T-cell (primary cell): ENCODE measurements around the gene NCOA7. TPM values are rescaled to one million over a fixed set of nuclear protein-coding genes. Genes with fewer than 3 reads are reported as not detected.
A peak's percentile ranks its signal among the peaks of the same experiment; 100 is the strongest.

Source experiments
- ATAC-seq, 4 experiments: fragments of 200-7000 bp in 3 of 4; fragments of 150-1000 bp in 1 of 4; cut with Tn5 transposase; replicated peaks in 1 of 4; 1 replicate in 3 of 4; 2 replicates in 1 of 4; pipeline ENCODE4 v1.10.0; 2021; ENCODE audit warnings: moderate library complexity in 3 of 4, mild to moderate bottlenecking in 2 of 4, moderate number of reproducible peaks in 1 of 4
- CTCF ChIA-PET, 2 donors: fragments of 300-600 bp; sonication (Branson Sonifier 250); formaldehyde crosslinking; loops; one replicate each; lab custom pipeline; 2022; ENCODE audit warnings: antibody characterized with exemption in 2 of 2; lab: Charles Lee
- POLR2A ChIA-PET, 2 donors: fragments of 300-600 bp; sonication (Branson Sonifier 250); formaldehyde crosslinking; loops; one replicate each; lab custom pipeline; 2022; ENCODE audit warnings: antibody characterized with exemption in 2 of 2; lab: Charles Lee
- DNase-seq, 35 experiments: peaks; one replicate each; pipeline versions ENCODE4 v3.0.0 to v3.0.0-alpha.2; 2013 to 2023
- H3K27ac ChIP-seq: one replicate; pipeline ENCODE4 v1.5.1; 2013; ENCODE audit warnings: low read length
- H3K27me3 ChIP-seq, 2 experiments: replicated peaks in 1 of 2; 1 replicate in 1 of 2; 2 replicates in 1 of 2; pipeline versions ENCODE4 v1.6.1 to v1.7.0; 2013; ENCODE audit warnings: low read length in 1 of 2, mixed read lengths in 1 of 2; ENCODE audit not compliant: control insufficient read depth in 2 of 2, insufficient read depth in 2 of 2; ENCODE audit errors: extremely low read depth in 1 of 2
- H3K36me3 ChIP-seq, 2 donors: 1 replicate in 1 of 2; 2 replicates in 1 of 2; pipeline versions ENCODE4 v1.6.1 to v1.7.0; 2013; ENCODE audit warnings: low read length in 1 of 2; ENCODE audit not compliant: control insufficient read depth in 2 of 2, insufficient read depth in 1 of 2; ENCODE audit errors: extremely low read depth in 1 of 2
- H3K4me1 ChIP-seq, 2 experiments: 1 replicate in 1 of 2; 2 replicates in 1 of 2; pipeline versions ENCODE4 v1.6.1 to v1.7.0; 2013; ENCODE audit warnings: low read length in 2 of 2, mixed read lengths in 1 of 2; ENCODE audit not compliant: insufficient read depth in 2 of 2, control insufficient read depth in 1 of 2; ENCODE audit errors: extremely low read depth in 1 of 2
- H3K4me3 ChIP-seq, 2 donors: 1 replicate in 1 of 2; 2 replicates in 1 of 2; pipeline versions ENCODE4 v1.5.1 to v1.7.0; 2013; ENCODE audit warnings: mild to moderate bottlenecking in 2 of 2, low read length in 1 of 2, moderate library complexity in 1 of 2; ENCODE audit not compliant: control insufficient read depth in 1 of 2; ENCODE audit errors: extremely low read depth in 1 of 2
- H3K9me3 ChIP-seq: 2 replicates; pipeline ENCODE4 v1.7.0; 2013
- H3K27ac Mint-ChIP-seq, 2 donors: one replicate each; pipeline ENCODE4 v1.8.0; 2020 to 2021; ENCODE audit warnings: mild to moderate bottlenecking in 2 of 2, mixed read lengths in 2 of 2
- H3K27me3 Mint-ChIP-seq, 2 donors: one replicate each; pipeline ENCODE4 v1.8.0; 2021 to 2022; ENCODE audit warnings: mixed read lengths in 2 of 2
- H3K36me3 Mint-ChIP-seq: one replicate; pipeline ENCODE4 v1.8.0; 2021; ENCODE audit warnings: mixed read lengths
- H3K4me1 Mint-ChIP-seq, 3 donors: one replicate each; pipeline ENCODE4 v1.8.0; 2020 to 2022; ENCODE audit warnings: mixed read lengths in 3 of 3, mild to moderate bottlenecking in 1 of 3
- H3K4me3 Mint-ChIP-seq, 3 donors: one replicate each; pipeline ENCODE4 v1.8.0; 2020 to 2022; ENCODE audit warnings: mild to moderate bottlenecking in 3 of 3, mixed read lengths in 3 of 3, moderate library complexity in 3 of 3
- H3K9me3 Mint-ChIP-seq, 3 donors: one replicate each; pipeline ENCODE4 v1.8.0; 2020 to 2022; ENCODE audit warnings: mixed read lengths in 3 of 3
- WGBS: methylation state at CpG from one replicate; pipeline ENCODE4 v1.1.5; 2013; ENCODE audit warnings: missing lambda C conversion rate; ENCODE audit not compliant: insufficient coverage; 5-methylcytosine and 5-hydroxymethylcytosine counted together
- total RNA-seq, 35 experiments: library from RNA in 6 of 35; stranded (reverse) in 6 of 35; fragments of 120-200 nt in 1 of 35; gene quantifications; one replicate each; pipeline versions ENCODE4 v1.2.1 to v1.2.4 and lab custom pipeline; 2013 to 2026

The NCOA7 gene
- total RNA-seq, 5 donors from 2014 or later (not counting 1 experiment from before 2014, with no cell fraction given) = 40.3 to 51.6 (median 46.4) TPM

DNA sequence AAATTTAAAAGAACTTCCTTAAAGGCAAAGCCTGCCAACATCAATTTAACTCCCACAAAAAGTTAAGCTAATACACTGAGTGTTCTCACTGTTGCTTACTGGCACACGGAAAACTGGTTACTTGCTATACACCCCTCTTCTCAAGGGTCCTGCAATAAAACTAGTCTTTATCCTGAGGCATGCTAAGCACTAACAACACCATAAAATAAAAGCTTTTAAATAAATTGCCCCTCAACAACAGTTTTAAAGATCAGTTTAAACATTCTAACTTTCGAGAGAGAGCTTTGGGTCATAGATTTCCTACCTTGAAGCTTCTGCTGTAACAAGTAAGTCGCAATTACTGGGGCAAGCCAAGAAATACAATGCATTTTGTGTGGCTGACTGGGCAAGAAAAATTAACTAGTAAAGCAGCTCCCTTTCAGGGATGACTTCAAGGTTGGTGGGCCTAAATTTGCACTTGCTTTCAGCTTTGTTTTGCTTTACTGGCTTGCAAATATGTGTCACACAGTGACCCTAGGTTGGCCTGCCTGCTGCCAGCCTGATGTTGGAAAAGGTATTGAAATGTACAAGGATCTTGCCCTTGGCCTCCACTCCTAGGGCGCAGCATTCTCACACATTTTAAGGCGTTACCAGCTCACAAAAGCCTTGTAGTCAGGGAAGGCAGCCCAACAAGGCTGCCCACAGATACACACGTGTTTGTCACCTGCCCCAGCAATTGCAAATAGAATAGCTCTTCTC is 45.3 kb upstream of the NCOA7 start:
- Histone ChIP-seq H3K36me3 (no peaks in the 10 kb centered on the region), H3K27me3 (peaks cover 3 to 34% of the 10 kb centered on the region in 2 experiments), H3K27ac (no peak overlapping the region), H3K4me1 (peaks cover 11 to 34% of the 10 kb centered on the region in 2 experiments), H3K4me3 (no peak overlapping the region), H3K9me3 (no peaks in the 10 kb centered on the region)
- H3K27me3 Mint-ChIP-seq = peaks cover 18 to 47% of the 10 kb centered on the region in 2 donors
- no peaks in the 10 kb centered on the region for H3K9me3 Mint-ChIP-seq
- H3K4me1 Mint-ChIP-seq = peaks cover 29 to 34% (median 31%) of the 10 kb centered on the region in 3 donors
- DNase-seq (no peak), ATAC-seq (no peak)
- H3K27ac Mint-ChIP-seq = no peak overlapping the region
- H3K36me3 Mint-ChIP-seq = no peaks in the 10 kb centered on the region
- ChIA-PET POLR2A (interaction anchor here (0.5 to 0.7 kb wide), 3 partner anchors 18 to 36 kb away, joined by 3 to 5 read pairs (median 3); no protein-coding TSS in a partner anchor), CTCF (interaction anchor here (0.7 to 2.4 kb wide), 7 partner anchors 8 to 452 kb away, joined by 3 to 10 read pairs (median 4); no protein-coding TSS in a partner anchor)
- WGBS = 86% methylated on average over 4 of the region's 6 CpGs
- H3K4me3 Mint-ChIP-seq = peak overlapping the region in 1 of 3 donors; percentile 92

DNA sequence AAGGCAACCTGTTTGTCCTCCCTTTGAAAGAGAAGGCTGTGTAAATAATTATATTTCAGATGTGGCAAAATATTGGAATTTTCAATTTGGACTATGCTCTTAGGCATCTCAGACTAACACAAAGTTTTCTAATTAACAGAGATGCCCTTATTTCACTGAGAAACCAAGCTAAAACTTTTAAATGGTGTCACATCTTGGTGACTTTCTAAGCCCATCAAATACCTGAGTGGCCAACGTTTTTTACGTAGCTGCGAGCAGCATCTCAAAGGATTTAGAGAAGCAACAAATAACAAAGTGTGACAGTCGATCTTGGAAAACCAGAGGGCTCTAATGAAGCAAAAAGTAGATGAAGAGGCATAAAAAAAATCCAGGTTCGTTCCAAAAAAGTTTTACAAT is 44.7 kb upstream of the NCOA7 start:
- CTCF ChIA-PET = interaction anchor here (0.9 to 2.4 kb wide), 4 partner anchors 11 to 435 kb away, joined by 3 to 10 read pairs (median 4); no protein-coding TSS in a partner anchor
- Mint-ChIP-seq H3K27me3 (peaks cover 22 to 51% of the 10 kb centered on the region in 2 donors), H3K9me3 (no peaks in the 10 kb centered on the region)

DNA sequence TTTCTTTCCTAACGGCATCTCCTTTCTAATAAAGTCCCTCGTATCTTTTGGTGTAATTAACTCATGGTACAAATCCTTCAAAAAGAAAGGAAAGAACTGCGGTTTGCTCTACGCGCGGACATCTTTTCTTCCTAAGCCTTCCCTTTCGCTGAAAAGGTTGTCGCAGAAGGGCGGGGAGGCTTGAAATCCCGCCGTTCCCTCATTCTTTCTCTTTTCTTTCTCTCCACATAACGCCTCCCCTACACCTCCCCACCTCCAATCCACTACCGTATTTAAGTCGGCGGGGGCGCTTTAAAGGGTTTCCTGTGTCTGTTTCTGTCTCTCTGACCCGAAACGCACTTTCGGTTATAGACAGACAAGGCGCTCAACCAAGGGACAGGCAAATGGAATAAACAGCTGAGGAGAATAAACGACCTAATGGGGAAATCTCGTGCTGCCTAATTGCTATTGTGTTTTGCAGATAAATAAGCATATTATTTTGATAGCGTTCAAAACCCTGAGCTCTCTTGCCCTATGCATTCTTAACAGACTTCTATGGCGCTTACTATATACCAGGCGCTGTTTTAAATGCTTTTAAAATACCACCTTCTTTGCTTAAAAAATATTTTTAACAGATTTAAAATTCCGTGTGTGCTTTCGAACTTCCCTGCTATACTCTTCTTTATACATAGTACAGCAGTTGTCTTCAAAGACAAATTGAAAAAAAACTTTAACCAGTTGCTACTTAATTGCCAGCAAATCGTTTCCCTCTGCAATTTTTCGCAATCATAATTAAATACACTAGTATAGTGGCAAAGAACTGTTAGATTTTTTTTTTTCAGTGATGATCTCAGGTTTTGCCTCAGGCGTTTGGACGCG is 43.8 kb upstream of the NCOA7 start:
- Histone ChIP-seq H3K36me3 (no peaks in the 10 kb centered on the region), H3K27ac (peak overlapping the region; percentile 10), H3K27me3 (peaks cover 3 to 34% of the 10 kb centered on the region in 2 experiments), H3K4me1 (peaks cover 12 to 34% of the 10 kb centered on the region in 2 experiments), H3K9me3 (no peaks in the 10 kb centered on the region), H3K4me3 (peak overlapping the region; percentile 44 to 86)
- CTCF ChIA-PET = interaction anchor here (1.0 kb wide), 4 partner anchors 17 to 209 kb away, joined by 3 to 4 read pairs (median 3); partner anchors contain the start of gene HINT3 (in 1 of the 2)
- Mint-ChIP-seq H3K36me3 (no peaks in the 10 kb centered on the region), H3K27me3 (peaks cover 27 to 60% of the 10 kb centered on the region in 2 donors), H3K27ac (peak overlapping the region; percentile 88 to 94), H3K4me1 (peaks cover 35 to 42% (median 37%) of the 10 kb centered on the region in 3 donors), H3K9me3 (no peaks in the 10 kb centered on the region), H3K4me3 (peak overlapping the region; percentile 89 to 92 (median 89))
- DNase-seq (peak; percentile 43 to 86 (median 65)), ATAC-seq (peak; percentile 61 to 77 (median 62))
- POLR2A ChIA-PET = interaction anchor here in 1 of 2 donors (2.0 kb wide), 1 partner anchor 31 kb away, joined by 7 read pairs; no protein-coding TSS in a partner anchor
- under 1% methylated on average over 21 of the region's 32 CpGs for WGBS

More for the DNA sequence above, 44.7 kb upstream of the NCOA7 start:
- Mint-ChIP-seq H3K4me1 (peaks cover 32 to 38% (median 37%) of the 10 kb centered on the region in 3 donors), H3K27ac (peak overlapping the region in 1 of 2 donors; percentile 88), H3K36me3 (no peaks in the 10 kb centered on the region), H3K4me3 (peak overlapping the region; percentile 89 to 92 (median 89))
- ATAC-seq (no peak), DNase-seq (no peak)
- Histone ChIP-seq H3K9me3 (no peaks in the 10 kb centered on the region), H3K4me1 (peaks cover 12 to 34% of the 10 kb centered on the region in 2 experiments), H3K36me3 (no peaks in the 10 kb centered on the region), H3K27me3 (peaks cover 3 to 34% of the 10 kb centered on the region in 2 experiments), H3K27ac (no peak overlapping the region), H3K4me3 (no peak overlapping the region)
- POLR2A ChIA-PET = no interaction called here
- WGBS = 100% methylated on average over 2 of the region's 5 CpGs

DNA sequence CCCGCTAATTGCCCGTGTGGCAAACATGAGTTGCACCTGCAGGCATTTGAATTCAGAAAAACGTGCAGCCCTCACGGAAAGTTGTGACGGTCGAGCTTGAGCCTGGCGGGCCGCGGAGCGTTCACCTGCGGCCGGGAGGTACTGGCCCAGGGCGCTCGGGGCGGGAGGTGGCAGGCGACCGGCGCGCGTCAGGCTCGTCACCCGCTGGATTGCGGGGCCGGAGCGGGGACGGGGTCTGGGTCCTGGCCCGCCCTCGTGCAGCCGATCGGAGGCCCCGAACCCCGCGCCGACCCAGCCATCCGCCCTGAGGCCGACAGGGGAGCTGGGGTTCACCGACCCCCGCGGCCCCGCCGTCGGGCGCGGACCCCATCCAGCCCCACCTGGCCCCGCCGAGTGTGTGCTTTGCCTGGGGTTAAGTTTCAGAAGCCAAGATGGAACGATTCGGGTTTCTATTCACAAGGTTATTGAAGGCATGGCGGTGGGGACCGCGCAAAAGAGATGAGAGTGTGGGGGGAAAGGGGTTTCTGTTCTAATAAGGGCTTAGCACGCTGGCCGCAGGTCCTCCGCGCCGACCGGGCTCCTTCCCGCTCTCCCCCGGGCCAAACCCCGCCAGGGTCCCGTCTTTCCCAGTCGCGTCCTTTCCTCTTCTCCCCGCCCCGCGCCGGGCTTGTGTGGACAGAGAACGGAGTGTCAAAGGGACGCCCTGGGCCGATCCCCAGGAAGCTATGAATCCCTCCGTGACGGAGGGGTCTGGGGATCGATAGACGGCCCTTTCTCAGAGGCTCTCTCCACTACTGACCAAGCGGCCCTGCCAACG is 43.0 kb upstream of the NCOA7 start:
- ChIA-PET POLR2A (interaction anchor here in 1 of 2 donors (2.0 kb wide), 1 partner anchor 30 kb away, joined by 7 read pairs; no protein-coding TSS in a partner anchor), CTCF (interaction anchor here (1.0 kb wide), 4 partner anchors 17 to 209 kb away, joined by 3 to 4 read pairs (median 3); partner anchors contain the start of gene HINT3 (in 1 of the 2))
- H3K27ac Mint-ChIP-seq = peak overlapping the region in 1 of 2 donors; percentile 61
- Histone ChIP-seq H3K4me1 (peaks cover 12 to 34% of the 10 kb centered on the region in 2 experiments), H3K4me3 (peak overlapping the region; percentile 60 to 86), H3K27ac (no peak overlapping the region), H3K27me3 (peaks cover 6 to 34% of the 10 kb centered on the region in 2 experiments), H3K9me3 (no peaks in the 10 kb centered on the region), H3K36me3 (no peaks in the 10 kb centered on the region)
- H3K36me3 Mint-ChIP-seq = no peaks in the 10 kb centered on the region
- peak overlapping the region; percentile 89 to 92 (median 89) for H3K4me3 Mint-ChIP-seq
- DNase-seq = peak in 13 of 35 experiments; percentile 1 to 48 (median 15)
- H3K9me3 Mint-ChIP-seq = no peaks in the 10 kb centered on the region
- H3K27me3 Mint-ChIP-seq = peaks cover 27 to 60% of the 10 kb centered on the region in 2 donors
- H3K4me1 Mint-ChIP-seq = peaks cover 35 to 42% (median 37%) of the 10 kb centered on the region in 3 donors
- 2% methylated on average over 70 of the region's 76 CpGs for WGBS
- ATAC-seq = peak in 1 of 4 experiments; percentile 12

DNA sequence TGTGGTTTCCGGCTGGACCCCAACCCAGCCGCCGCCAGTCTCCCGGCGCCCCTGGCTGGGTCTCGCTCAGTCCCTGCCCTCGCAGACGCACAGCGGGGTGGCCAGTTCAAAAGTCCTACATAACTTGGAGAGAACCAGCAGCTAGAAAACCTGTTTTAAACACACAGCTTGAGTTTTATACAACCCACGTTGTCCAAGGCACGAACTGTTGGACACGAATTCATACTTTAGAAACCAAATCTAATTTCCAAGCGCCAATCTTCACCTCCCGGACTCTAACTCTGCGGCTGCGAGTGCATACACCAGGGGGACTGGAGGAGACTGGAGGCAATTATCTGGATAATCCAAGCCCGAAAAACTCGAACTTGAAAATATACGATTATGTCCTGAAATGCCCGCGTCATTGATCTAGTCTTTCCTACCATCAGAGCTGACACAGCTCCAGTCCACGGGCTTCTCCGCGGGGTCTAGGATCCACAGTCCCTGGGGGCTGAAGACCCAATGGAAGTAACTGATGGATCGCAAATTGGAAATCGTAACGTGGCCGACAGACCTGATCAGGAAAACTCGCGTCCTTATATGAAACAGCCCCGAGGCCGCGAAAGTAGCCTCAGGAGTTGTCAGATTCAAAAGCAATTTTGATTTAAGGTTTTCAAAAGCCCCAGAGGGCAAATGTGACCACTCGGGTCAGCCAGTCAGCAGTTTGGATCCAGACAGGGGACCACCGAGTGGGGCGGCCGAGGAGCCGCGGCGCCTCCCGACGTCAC is 42.2 kb upstream of the NCOA7 start:
- H3K9me3 Mint-ChIP-seq = no peaks in the 10 kb centered on the region
- Histone ChIP-seq H3K27ac (no peak overlapping the region), H3K27me3 (peaks cover 6 to 34% of the 10 kb centered on the region in 2 experiments), H3K9me3 (no peaks in the 10 kb centered on the region), H3K4me1 (peaks cover 12 to 34% of the 10 kb centered on the region in 2 experiments), H3K36me3 (no peaks in the 10 kb centered on the region), H3K4me3 (peak overlapping the region; percentile 60 to 86)
- ATAC-seq (peak in 1 of 4 experiments; percentile 4), DNase-seq (peak in 7 of 35 experiments; percentile 3 to 30 (median 16))
- ChIA-PET POLR2A (interaction anchor here in 1 of 2 donors (2.0 kb wide), 1 partner anchor 29 kb away, joined by 7 read pairs; no protein-coding TSS in a partner anchor), CTCF (interaction anchor here in 1 of 2 donors (0.9 kb wide), 1 partner anchor 208 kb away, joined by 3 read pairs; no protein-coding TSS in a partner anchor)
- H3K27me3 Mint-ChIP-seq = peaks cover 27 to 63% of the 10 kb centered on the region in 2 donors
- H3K36me3 Mint-ChIP-seq = no peaks in the 10 kb centered on the region
- peaks cover 35 to 47% (median 37%) of the 10 kb centered on the region in 3 donors for H3K4me1 Mint-ChIP-seq
- H3K4me3 Mint-ChIP-seq = peak overlapping the region; percentile 84 to 92 (median 86)
- H3K27ac Mint-ChIP-seq = peak overlapping the region in 1 of 2 donors; percentile 16
- 2% methylated on average over 41 of the region's 42 CpGs for WGBS
